H1 (cell line): ENCODE data around the gene MBD3. TPM values are rescaled to one million over a fixed set of nuclear protein-coding genes. Genes with fewer than 3 reads are reported as not detected.

Source experiments
- CTCF ChIA-PET: fragments of 300-600 bp; sonication (Branson Sonifier 250); formaldehyde crosslinking; loops from one replicate; lab custom pipeline; 2021; ENCODE audit not compliant: partially characterized antibody; lab: Charles Lee
- POLR2A ChIA-PET: fragments of 300-600 bp; sonication (Branson Sonifier 250); formaldehyde crosslinking; loops from one replicate; lab custom pipeline; 2021; ENCODE audit warnings: inconsistent platforms; ENCODE audit not compliant: partially characterized antibody; lab: Charles Lee
- DNase-seq, 2 experiments: peaks; one replicate each; pipeline versions ENCODE4 v3.0.0 to v3.0.0-alpha.2; 2010 to 2022; ENCODE audit warnings: low spot score in 2 of 2, low read depth in 1 of 2, mixed read lengths in 1 of 2
- FAIRE-seq: peaks from 2 replicates; lab custom pipeline; 2011; peaks lifted over from hg19 to GRCh38; lab: Jason Lieb, UNC
- H2AFZ ChIP-seq: 2 replicates; pipeline ENCODE4 v1.8.1; 2012; ENCODE audit warnings: low read length, inconsistent platforms
- H2AK5ac ChIP-seq: 2 replicates; pipeline ENCODE4 v1.6.1; 2013; ENCODE audit warnings: low read depth, low read length
- H2BK120ac ChIP-seq: replicated peaks from 2 replicates; pipeline ENCODE3; 2013; ENCODE audit warnings: low read depth, low read length, inconsistent platforms
- H2BK12ac ChIP-seq: 2 replicates; pipeline ENCODE4 v1.6.1; 2013; ENCODE audit warnings: low read depth, low read length
- H2BK15ac ChIP-seq: 2 replicates; pipeline ENCODE4 v1.6.1; 2013; ENCODE audit warnings: low read length
- H2BK20ac ChIP-seq: 2 replicates; pipeline ENCODE4 v1.6.1; 2013; ENCODE audit warnings: low read length
- H2BK5ac ChIP-seq: 2 replicates; pipeline ENCODE4 v1.6.1; 2013; ENCODE audit warnings: low read depth, low read length
- H3K14ac ChIP-seq: 2 replicates; pipeline ENCODE4 v1.6.1; 2013; ENCODE audit warnings: inconsistent platforms; ENCODE audit not compliant: insufficient read length
- H3K18ac ChIP-seq: 2 replicates; pipeline ENCODE4 v1.6.1; 2013; ENCODE audit warnings: low read length; ENCODE audit errors: extremely low read depth
- H3K23ac ChIP-seq: 2 replicates; pipeline ENCODE4 v1.6.1; 2013; ENCODE audit warnings: inconsistent platforms; ENCODE audit not compliant: insufficient read length
- H3K23me2 ChIP-seq: 2 replicates; pipeline ENCODE4 v1.6.1; 2013; ENCODE audit warnings: low read depth, low read length
- H3K27ac ChIP-seq: 2 replicates; pipeline ENCODE4 v1.6.1; 2011; ENCODE audit warnings: low read depth, low read length, inconsistent platforms
- H3K27me3 ChIP-seq, 4 experiments: replicated peaks in 1 of 4; 1 replicate in 1 of 4; 2 replicates in 3 of 4; pipeline versions ENCODE4 v1.6.1 to v1.8.1; 2011 to 2013; ENCODE audit warnings: low read length in 3 of 4, mild to moderate bottlenecking in 3 of 4, inconsistent platforms in 2 of 4, mixed read lengths in 2 of 4, moderate library complexity in 1 of 4; ENCODE audit not compliant: control insufficient read depth in 3 of 4, insufficient read depth in 3 of 4; ENCODE audit errors: extremely low read depth in 1 of 4
- H3K36me3 ChIP-seq, 4 experiments: 2 replicates each; pipeline versions ENCODE4 v1.6.1 to v1.8.1; 2011 to 2013; ENCODE audit warnings: mild to moderate bottlenecking in 4 of 4, low read length in 3 of 4, moderate library complexity in 2 of 4, control low read depth in 1 of 4, inconsistent platforms in 1 of 4; ENCODE audit not compliant: insufficient read depth in 4 of 4, control insufficient read depth in 2 of 4
- H3K4ac ChIP-seq: replicated peaks from 2 replicates; pipeline ENCODE3; 2013; ENCODE audit warnings: low read length, low read depth, mixed read lengths, inconsistent platforms; ENCODE audit not compliant: insufficient read length
- H3K4me1 ChIP-seq, 4 experiments: replicated peaks in 1 of 4; 1 replicate in 1 of 4; 2 replicates in 3 of 4; pipeline versions ENCODE4 v1.6.1 to v1.8.1; 2011 to 2013; ENCODE audit warnings: low read length in 3 of 4, inconsistent platforms in 2 of 4, mixed read lengths in 1 of 4; ENCODE audit not compliant: insufficient read depth in 4 of 4, control insufficient read depth in 3 of 4
- H3K4me2 ChIP-seq, 2 experiments: 2 replicates each; pipeline versions ENCODE4 v1.6.1 to v1.8.1; 2011 to 2013; ENCODE audit warnings: low read depth in 2 of 2, low read length in 2 of 2, control low read depth in 1 of 2, inconsistent platforms in 1 of 2, mild to moderate bottlenecking in 1 of 2; ENCODE audit not compliant: insufficient read depth in 1 of 2
- H3K4me3 ChIP-seq, 4 experiments: fragments of 200-600, 300-600 bp in 1 of 4; sonication (generic), shearing (Covaris generic), sonication (Bioruptor Twin) in 1 of 4; 2 replicates each; pipeline versions ENCODE4 v1.5.1 to v1.8.1; 2011 to 2016; ENCODE audit warnings: low read length in 4 of 4, low read depth in 3 of 4, control low read depth in 2 of 4, inconsistent platforms in 2 of 4, mild to moderate bottlenecking in 2 of 4, mixed read lengths in 1 of 4, moderate library complexity in 1 of 4; ENCODE audit not compliant: insufficient read depth in 2 of 4; ENCODE audit errors: extremely low read depth in 1 of 4
- H3K56ac ChIP-seq: replicated peaks from 2 replicates; pipeline ENCODE3; 2013; ENCODE audit warnings: low read depth, mild to moderate bottlenecking, mixed read lengths, low read length, inconsistent platforms; ENCODE audit not compliant: insufficient read length
- H3K79me1 ChIP-seq: 2 replicates; pipeline ENCODE4 v1.6.1; 2013; ENCODE audit warnings: low read depth, low read length, control low read depth
- H3K79me2 ChIP-seq, 2 experiments: 2 replicates each; pipeline versions ENCODE4 v1.6.1 to v1.8.1; 2012 to 2013; ENCODE audit warnings: low read length in 2 of 2, mild to moderate bottlenecking in 2 of 2, inconsistent platforms in 1 of 2; ENCODE audit not compliant: insufficient read depth in 2 of 2, control insufficient read depth in 1 of 2
- H3K9ac ChIP-seq, 4 experiments: replicated peaks in 1 of 4; 1 replicate in 1 of 4; 2 replicates in 3 of 4; pipeline versions ENCODE4 v1.6.1 to v1.8.1; 2011 to 2013; ENCODE audit warnings: low read depth in 3 of 4, low read length in 3 of 4, control low read depth in 2 of 4, mild to moderate bottlenecking in 2 of 4, moderate library complexity in 2 of 4, inconsistent platforms in 1 of 4; ENCODE audit errors: extremely low read depth in 1 of 4
- H3K9me3 ChIP-seq, 2 experiments: 2 replicates each; pipeline versions ENCODE4 v1.6.1 to v1.8.1; 2012 to 2013; ENCODE audit warnings: mild to moderate bottlenecking in 2 of 2, moderate library complexity in 2 of 2, control low read depth in 1 of 2, inconsistent platforms in 1 of 2, low read depth in 1 of 2, low read length in 1 of 2, mixed read lengths in 1 of 2; ENCODE audit not compliant: insufficient read depth in 2 of 2
- H4K20me1 ChIP-seq, 2 experiments: replicated peaks in 1 of 2; 2 replicates each; pipeline versions ENCODE3 to v1.8.1; 2011 to 2013; ENCODE audit warnings: inconsistent platforms in 2 of 2, low read length in 2 of 2, mild to moderate bottlenecking in 1 of 2; ENCODE audit not compliant: insufficient read depth in 2 of 2, control insufficient read depth in 1 of 2
- H4K5ac ChIP-seq: 2 replicates; pipeline ENCODE4 v1.6.1; 2013; ENCODE audit warnings: low read length, low read depth, mixed read lengths, inconsistent platforms; ENCODE audit not compliant: insufficient read length
- H4K8ac ChIP-seq: 2 replicates; pipeline ENCODE4 v1.8.0; 2013; ENCODE audit warnings: mild to moderate bottlenecking, moderate library complexity, low read length, inconsistent platforms; ENCODE audit not compliant: insufficient read depth; ENCODE audit errors: extremely low read depth
- H4K91ac ChIP-seq: replicated peaks from 2 replicates; pipeline ENCODE3; 2013; ENCODE audit warnings: low read length, mixed read lengths, inconsistent platforms; ENCODE audit not compliant: insufficient read length
- CHD1 ChIP-seq: IDR thresholded peaks from 2 replicates; pipeline ENCODE4 v1.6.1; 2012; ENCODE audit warnings: low read depth, low read length, improper control_type of control experiment
- CTCF ChIP-seq, 3 experiments: IDR thresholded peaks; 1 replicate in 2 of 3; 2 replicates in 1 of 3; pipeline versions ENCODE4 v1.5.1 to v1.6.1; 2011; ENCODE audit warnings: low read length in 3 of 3, mild to moderate bottlenecking in 3 of 3, inconsistent platforms in 2 of 3, low read depth in 1 of 3, moderate library complexity in 1 of 3; ENCODE audit not compliant: insufficient read depth in 1 of 3; ENCODE audit errors: control extremely low read depth in 1 of 3
- EGR1 ChIP-seq: IDR thresholded peaks from 2 replicates; pipeline ENCODE4 v1.6.1; 2011; ENCODE audit warnings: low read depth, low read length, borderline replicate concordance
- POU5F1 ChIP-seq: IDR thresholded peaks from 2 replicates; pipeline ENCODE4 v1.6.1; 2011; ENCODE audit warnings: low read depth, mild to moderate bottlenecking, low read length, moderate library complexity
- ZNF274 ChIP-seq: IDR thresholded peaks from 2 replicates; pipeline ENCODE4 v1.7.0; 2012; ENCODE audit warnings: low read length, borderline replicate concordance; ENCODE audit errors: extremely low read depth
- WGBS, 2 experiments: shearing (Covaris generic) in 1 of 2; methylation state at CpG; one replicate each; pipeline versions ENCODE4 v1.1.6 to v1.1.7; 2013 to 2015; ENCODE audit warnings: low lambda C conversion rate in 2 of 2, mixed read lengths in 2 of 2, inconsistent platforms in 1 of 2, low coverage in 1 of 2, missing lambda C conversion rate in 1 of 2; ENCODE audit not compliant: insufficient replicate concordance in 2 of 2, insufficient coverage in 1 of 2, insufficient read length in 1 of 2; ENCODE audit errors: extremely low coverage in 1 of 2, missing lambda C conversion rate in 1 of 2; 5-methylcytosine and 5-hydroxymethylcytosine counted together
- polyA plus RNA-seq, 7 experiments: library from polyadenylated mRNA; depleted of rRNA in 3 of 7; stranded (reverse) in 5 of 7; unstranded in 2 of 7; fragments of >200 nt in 5 of 7; fragments of 200-250 nt in 2 of 7; gene quantifications; 1 replicate in 5 of 7; 2 replicates in 1 of 7; 4 replicates in 1 of 7; pipeline versions ENCODE4 v1.2.1 to v1.2.3, GENCODE V29; 2011 to 2013; ENCODE audit warnings: missing spikeins in 2 of 7, mixed read lengths in 2 of 7
- total RNA-seq: library from RNA; stranded (reverse); fragmentation: NEBNext Ultra II Directional; extraction: Animal tissue kit (Norgen Biotek cat#: 25700); gene quantifications from 2 replicates; pipeline ENCODE4 v1.2.1, GENCODE V29; 2021

Gene MBD3
- total and polyA plus RNA-seq, 2 of the 8 experiments (the other 6 are each of a cell fraction or from before 2014, with no cell fraction given), result 88.2 to 110 TPM

DNA sequence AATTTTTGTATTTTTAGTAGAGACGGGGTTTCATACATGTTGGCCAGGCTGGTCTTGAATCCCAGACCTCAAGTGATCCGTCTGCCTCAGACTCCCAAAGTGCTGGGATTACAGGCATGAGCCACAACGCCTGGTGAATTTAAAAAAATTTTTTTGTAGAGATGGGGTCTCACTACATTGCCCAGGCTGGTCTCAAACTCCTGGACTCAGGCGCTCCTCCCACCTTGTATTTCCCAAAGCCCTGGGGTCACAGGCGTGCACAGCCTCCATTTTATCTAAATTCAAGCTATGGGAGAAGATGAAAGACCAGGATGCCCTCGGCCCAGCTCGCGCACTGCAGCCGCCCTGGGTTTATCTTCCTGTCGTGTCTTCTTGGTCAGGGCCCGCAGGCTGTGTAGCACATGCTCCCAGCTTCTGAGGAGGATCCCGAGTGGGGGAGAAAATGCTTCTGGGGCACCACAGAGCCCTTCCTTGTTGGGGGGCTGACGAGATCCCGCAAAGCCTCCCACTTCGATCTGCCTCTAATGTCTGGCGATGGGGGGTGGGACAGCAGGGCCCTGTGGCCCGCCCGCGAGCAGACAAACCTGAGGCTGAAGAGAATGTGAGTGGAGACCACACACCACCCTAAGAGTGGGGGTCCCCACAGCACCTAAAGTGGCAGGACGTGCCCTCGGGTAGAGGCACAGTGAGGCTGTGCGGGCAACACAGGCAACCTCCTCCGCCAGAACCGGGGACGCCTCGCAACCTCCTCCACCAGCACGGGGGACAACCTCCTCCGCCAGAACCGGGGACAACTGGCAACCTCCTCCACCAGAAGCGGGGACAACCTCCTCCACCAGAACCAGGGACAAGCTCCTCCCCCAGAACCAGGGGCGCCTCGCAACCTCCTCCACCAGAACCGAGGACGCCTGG lies 43.9 kb upstream of the MBD3 start:
- Histone ChIP-seq H2BK15ac (no peak overlapping the region), H3K79me2 (peaks cover 4 to 73% of the 10 kb centered on the region in 2 experiments), H3K23me2 (no peaks in the 10 kb centered on the region), H2BK120ac (no peak overlapping the region), H3K27me3 (no peaks in the 10 kb centered on the region), H4K8ac (no peak overlapping the region; the same call in 1 of the 2 replicates), H3K4me2 (no peak overlapping the region), H3K4me1 (no peaks in the 10 kb centered on the region), H4K5ac (no peak overlapping the region), H2AFZ (no peak overlapping the region), H3K36me3 (peaks cover 16 to 77% (median 47%) of the 10 kb centered on the region in 4 experiments), H4K20me1 (peaks cover 17 to 45% of the 10 kb centered on the region in 2 experiments), H3K18ac (no peak overlapping the region), H4K91ac (no peak overlapping the region), H3K56ac (no peak overlapping the region), H3K14ac (no peak overlapping the region), H3K27ac (no peak overlapping the region), H2BK5ac (no peak overlapping the region), H2BK12ac (no peak overlapping the region), H3K9me3 (0 out of 4 replicates have a peak, but pooled peaks cover 0 to 2% of the 10 kb centered on the region in 2 experiments), H3K4ac (no peak overlapping the region), H3K4me3 (no peak overlapping the region), H2AK5ac (no peak overlapping the region), H3K23ac (no peak overlapping the region), H3K9ac (no peak overlapping the region), H3K79me1 (peaks cover 16% of the 10 kb centered on the region), H2BK20ac (no peak overlapping the region)
- POLR2A ChIA-PET, result interaction anchor here (0.9 to 2.2 kb wide), 9 partner anchors 8 to 208 kb away, joined by 3 to 20 read pairs (median 5); partner anchors contain the start of gene TCF3
- 94% methylated on average over 32 of the region's 34 CpGs; no CpG with 5 or more reads in 1 of the 2 experiments for WGBS, 2 experiments
- CTCF ChIA-PET, result interaction anchor here (1.0 to 2.2 kb wide), 3 partner anchors 12 to 146 kb away, joined by 3 to 9 read pairs (median 3); no protein-coding TSS in a partner anchor
- no peak for DNase-seq
- no peak for FAIRE-seq
- TF ChIP-seq CTCF (IDR thresholded peaks at IDR 0.05; ENCODE audit: control extremely low read depth in 1 of 3, insufficient read depth in 1 of 3, low read depth in 1 of 3, low read length in 3 of 3), result no peak
- TF ChIP-seq EGR1, result no peak
- TF ChIP-seq POU5F1, result no peak
- TF ChIP-seq ZNF274, result no peak
- no peak for TF ChIP-seq CHD1
